ENCODE data around the gene NDUFC1. TPM values are rescaled to one million over a fixed set of nuclear protein-coding genes. Genes with fewer than 3 reads are reported as not detected.
"Not testable (repeated sequence)": the region's sequence is repeated elsewhere in the genome, so short reads cannot be mapped to it uniquely, and the experiment has no call there.

Gene NDUFC1
- total RNA-seq, 1 donor from 2014 or later, result 42.8 TPM

DNA sequence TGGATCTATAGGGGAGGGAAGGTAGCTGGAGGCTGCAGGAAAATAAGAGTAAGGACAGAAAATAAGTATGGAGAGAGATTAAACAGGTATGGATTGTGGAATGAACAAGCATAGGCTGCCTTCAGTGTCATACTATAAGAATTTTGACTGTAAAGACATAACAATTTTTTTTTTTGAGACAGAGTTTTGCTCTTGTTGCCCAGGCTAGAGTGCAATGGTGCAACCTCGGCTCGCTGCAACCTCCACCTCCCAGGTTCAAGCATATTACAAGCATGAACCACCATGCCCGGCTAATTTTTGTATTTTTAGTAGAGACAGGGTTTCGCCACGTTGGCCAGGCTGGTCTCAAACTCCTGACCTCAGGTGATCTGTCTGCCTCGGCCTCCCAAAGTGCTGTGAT, 46.7 kb downstream of the NDUFC1 start:
- DNase-seq (ENCODE audit: extremely low read depth, low read depth, low spot score), result not testable (repeated sequence)

DNA sequence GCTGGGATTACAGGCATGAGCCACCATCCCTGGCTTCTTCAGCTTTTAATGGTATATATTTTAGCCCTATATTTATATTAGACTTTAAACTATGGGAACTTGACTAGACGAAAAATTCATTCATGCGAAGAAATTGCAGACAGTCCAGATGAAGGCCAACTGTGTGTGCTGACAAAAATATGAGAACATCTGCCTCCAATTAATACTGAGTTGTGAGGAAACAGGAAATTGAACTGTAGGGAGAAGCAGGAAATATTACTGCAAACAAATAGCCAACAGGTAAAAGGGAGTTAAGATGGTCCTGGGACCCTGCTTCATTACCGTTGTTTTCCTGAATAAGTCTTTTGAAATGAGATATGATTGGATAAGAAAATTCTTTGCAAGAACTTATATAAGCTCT, 48.6 kb downstream of the NDUFC1 start:
- DNase-seq (ENCODE audit: extremely low read depth, low read depth, low spot score), result no peak

- DNase-seq (ENCODE audit: extremely low read depth, low read depth, low spot score), result no peak
Observed at GRCh38 chr4:139253046-139253445, 49.2 kb downstream of the NDUFC1 start.

DNA sequence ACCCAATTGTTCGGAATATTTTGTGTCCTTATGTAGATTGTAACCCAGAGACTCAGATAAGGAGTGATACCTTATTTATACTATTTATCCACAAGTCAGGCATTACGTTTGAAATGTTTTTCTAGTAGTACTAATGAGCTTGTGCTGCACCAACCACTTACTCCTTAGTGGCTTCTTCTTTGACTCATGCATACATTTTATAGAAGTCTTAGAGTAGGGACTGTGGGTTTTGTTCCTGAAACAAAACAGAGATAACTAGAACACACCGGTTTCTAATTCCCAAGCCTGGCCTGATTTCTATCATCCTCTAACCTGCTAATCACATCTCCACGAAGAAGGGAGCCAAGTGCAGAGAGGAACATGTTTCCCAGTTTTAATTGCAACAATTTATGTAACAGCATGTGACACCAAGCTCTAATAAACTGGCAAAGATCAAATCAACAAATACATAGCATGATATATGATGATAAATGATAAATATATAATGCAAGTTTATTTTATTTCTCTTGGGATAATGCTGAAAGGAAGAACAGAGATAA, 54.5 kb downstream of the NDUFC1 start:
- no peak for DNase-seq (ENCODE audit: extremely low read depth, low read depth, low spot score)

GRCh38 chr4:139247241-139247640, 55.0 kb downstream of the NDUFC1 start:
- DNase-seq (ENCODE audit: extremely low read depth, low read depth, low spot score), result no peak

DNA sequence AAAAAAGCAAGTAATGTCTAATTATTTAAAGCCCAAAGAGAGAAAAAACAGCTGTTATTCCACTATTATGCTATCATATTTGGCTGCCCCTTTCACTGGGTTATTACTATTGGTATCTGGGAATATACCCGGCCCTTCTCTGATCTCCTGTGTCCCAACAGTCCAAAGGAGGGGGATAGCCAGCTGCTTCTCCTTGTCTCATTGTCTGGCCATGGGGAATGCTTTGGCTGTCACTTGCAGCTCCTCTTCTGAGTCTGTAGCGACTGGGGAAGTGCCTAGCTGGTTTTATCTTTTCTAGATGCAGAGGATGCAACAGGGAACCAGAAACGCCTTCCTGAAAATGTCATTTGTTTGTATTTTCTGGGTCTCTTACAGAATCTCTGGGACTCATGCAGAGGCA, 56.1 kb downstream of the NDUFC1 start:
- no peak for DNase-seq (ENCODE audit: extremely low read depth, low read depth, low spot score)

DNA sequence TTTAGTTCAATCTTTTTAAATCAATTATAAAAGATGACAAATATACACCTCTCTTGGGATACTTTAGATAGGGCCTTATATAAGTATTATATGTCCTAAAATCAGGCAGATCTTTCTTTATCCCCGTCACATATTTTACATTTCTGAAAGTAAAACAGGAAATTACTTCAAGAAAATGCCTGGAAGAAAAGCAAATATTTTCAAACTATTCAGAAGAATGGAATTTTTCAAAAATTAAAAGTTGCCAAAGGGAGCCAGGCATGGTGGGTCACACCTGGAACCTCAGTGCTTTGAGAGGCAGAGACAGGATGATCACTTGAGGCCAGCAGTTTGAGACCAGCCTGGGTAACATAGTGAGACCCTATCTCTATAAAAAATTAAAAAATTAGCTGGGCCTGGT, 56.7 kb downstream of the NDUFC1 start:
- DNase-seq (ENCODE audit: extremely low read depth, low read depth, low spot score), result no peak

GRCh38 chr4:139243448-139244365, 58.6 kb downstream of the NDUFC1 start:
- DNase-seq (ENCODE audit: extremely low read depth, low read depth, low spot score), result no peak

- no peak for DNase-seq (ENCODE audit: extremely low read depth, low read depth, low spot score)
Observed at GRCh38 chr4:139242511-139243051, 59.7 kb downstream of the NDUFC1 start.

GRCh38 chr4:139241784-139242151, 60.5 kb downstream of the NDUFC1 start:
- DNase-seq (ENCODE audit: extremely low read depth, low read depth, low spot score), result no peak

- no peak for DNase-seq (ENCODE audit: extremely low read depth, low read depth, low spot score)
Observed at GRCh38 chr4:139241086-139241783, 61.0 kb downstream of the NDUFC1 start.

Other genes starting within 250 kb of the NDUFC1 start
- 15.3 and 26.2 TPM in 2 replicates for gene ELF2, start 125.3 kb downstream of the NDUFC1 start, total RNA-seq
- 0.10 and 3.4 TPM in 2 replicates for gene MGARP, start 22.3 kb downstream of the NDUFC1 start, total RNA-seq
- 24.0 and 29.5 TPM in 2 replicates for gene NAA15, start 972 bp downstream of the NDUFC1 start, total RNA-seq
- 22.5 and 23.3 TPM in 2 replicates for gene RAB33B, start 151.6 kb upstream of the NDUFC1 start, total RNA-seq